HG03045 (cell line): Measurements from ENCODE around the gene HSPBAP1.
"Not testable (repeated sequence)": the region's sequence is repeated elsewhere in the genome, so short reads cannot be mapped to it uniquely, and the experiment has no call there.

ENCODE experiments used
- ATAC-seq: cut with Tn5 transposase; IDR thresholded peaks from one replicate; pipeline ENCODE4 v1.9.1; 2021; ENCODE audit warnings: mild to moderate bottlenecking, moderate library complexity; ENCODE audit not compliant: unreplicated experiment

Gene HSPBAP1

GRCh38 chr3:122785231-122785630, 8.4 kb downstream of the HSPBAP1 start:
- ATAC-seq = no peak

- no peak for ATAC-seq
These were observed 9.2 kb downstream of the HSPBAP1 start for GRCh38 chr3:122784436-122784835.

GRCh38 chr3:122782804-122783203, 10.8 kb downstream of the HSPBAP1 start:
- ATAC-seq = no peak

GRCh38 chr3:122777563-122777962, 16.1 kb downstream of the HSPBAP1 start:
- no peak for ATAC-seq

DNA sequence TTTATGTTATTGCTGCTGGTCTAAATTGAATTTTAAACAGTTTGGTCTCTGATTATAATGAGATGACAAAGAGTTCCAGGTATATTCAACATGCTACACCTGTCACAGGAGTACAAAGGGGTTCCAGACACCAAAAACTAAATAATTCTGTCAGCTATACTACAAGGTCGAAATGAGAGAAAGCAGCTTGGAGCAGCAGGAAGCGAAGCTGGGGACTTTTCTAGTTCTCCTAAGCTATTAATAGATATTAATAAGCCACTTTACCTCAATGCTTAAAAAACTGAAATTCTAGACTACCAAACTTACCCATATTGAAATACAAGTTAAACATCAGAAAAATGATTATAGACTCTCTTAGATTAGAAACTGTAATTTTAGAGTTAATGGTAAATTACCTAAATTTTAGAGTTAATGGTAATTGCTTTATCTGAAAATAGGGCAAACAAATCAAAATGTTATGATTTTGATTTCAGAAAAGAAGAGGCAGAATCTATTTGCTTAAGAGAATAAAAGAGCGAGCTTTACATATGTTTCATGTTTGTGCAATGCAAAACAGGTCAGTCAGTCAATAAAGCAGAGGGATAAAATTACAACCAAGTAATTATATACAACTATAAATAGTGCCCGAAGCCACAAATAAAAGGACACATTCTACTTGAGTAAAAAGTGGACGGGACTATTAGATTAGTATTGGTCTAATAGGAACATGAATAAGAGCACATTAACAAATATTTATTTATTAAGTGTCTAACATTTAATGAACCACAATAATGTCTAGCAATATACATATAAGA, 16.8 kb downstream of the HSPBAP1 start:
- ATAC-seq = no peak

DNA sequence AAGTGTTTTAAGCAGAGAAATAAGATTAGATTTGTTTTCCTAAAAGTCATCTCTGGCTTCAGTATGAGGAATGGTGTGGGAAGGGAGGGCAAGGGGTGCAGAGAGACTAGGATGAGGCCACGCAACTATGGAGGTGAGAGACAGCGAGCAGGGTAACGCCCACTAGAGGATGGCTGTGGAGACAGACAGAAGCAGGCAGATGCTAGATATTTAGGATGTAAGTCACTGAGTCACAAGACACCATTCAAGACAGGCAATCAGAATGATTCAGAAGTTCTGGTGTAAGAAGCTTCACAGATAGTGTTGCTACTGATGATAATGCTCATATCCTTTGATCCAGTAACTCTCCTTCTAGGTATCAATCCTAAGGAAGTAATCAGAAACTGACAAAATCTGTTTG, 19.1 kb downstream of the HSPBAP1 start:
- ATAC-seq = no peak

- ATAC-seq = no peak
These were observed 19.6 kb downstream of the HSPBAP1 start for GRCh38 chr3:122773944-122774509.

DNA sequence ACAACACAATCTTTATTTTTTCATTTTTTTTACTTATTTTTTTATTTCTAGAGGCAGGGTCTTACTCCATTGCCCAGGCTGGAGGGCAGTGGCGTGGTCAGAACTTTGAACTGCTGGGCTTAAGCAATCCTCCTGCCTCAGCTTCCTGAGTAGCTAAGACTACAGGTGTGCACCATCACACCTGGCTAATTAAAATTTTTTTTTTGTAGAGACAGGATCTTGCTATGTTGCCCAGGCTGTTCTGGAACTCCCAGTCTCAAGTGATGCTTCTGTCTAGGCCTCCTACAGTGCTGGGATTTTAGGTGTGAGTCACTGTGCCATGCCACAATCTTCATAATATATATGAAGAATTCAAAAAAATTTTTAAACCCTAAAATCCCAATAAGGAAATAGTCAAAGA, 20.8 kb downstream of the HSPBAP1 start:
- ATAC-seq = no peak

- ATAC-seq = no peak
These were observed 23.0 kb downstream of the HSPBAP1 start for GRCh38 chr3:122770521-122771202.

GRCh38 chr3:122767540-122768372, 25.9 kb downstream of the HSPBAP1 start:
- no peak for ATAC-seq

- ATAC-seq = no peak
These were observed 27.2 kb downstream of the HSPBAP1 start for GRCh38 chr3:122766430-122766829.

- no peak for ATAC-seq
These were observed 33.0 kb downstream of the HSPBAP1 start for GRCh38 chr3:122760453-122761271.

DNA sequence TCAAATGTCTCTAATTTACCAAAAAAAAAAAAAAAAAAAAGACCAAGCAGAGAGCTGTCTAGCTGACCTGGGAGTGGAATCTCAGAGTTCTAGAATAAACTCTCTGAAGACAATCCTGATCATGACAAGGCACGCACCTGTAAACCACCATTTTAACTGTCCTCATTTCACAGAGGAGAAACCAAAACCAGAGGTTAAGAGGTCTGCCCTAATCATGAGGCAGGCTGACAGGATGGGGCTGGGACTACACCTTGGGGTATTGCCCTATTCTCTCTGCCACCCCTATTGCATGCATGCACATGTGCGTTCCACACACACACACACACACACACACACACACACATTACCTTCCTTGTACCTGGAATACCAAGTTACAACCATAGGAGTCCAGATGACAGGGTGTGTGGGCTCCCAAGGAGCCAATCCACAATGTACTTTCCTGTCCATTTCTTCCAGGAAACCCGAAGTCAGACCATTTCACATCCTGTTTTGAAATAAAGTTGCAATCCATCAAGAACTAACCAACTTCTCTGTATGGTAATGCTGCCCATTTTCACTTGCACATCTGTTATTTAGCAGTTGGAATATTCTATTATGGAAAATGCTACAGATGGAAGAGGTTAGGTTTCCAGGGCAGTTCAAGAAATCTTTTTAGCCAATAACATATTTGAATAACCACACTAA, 34.6 kb downstream of the HSPBAP1 start:
- ATAC-seq = no peak

GRCh38 chr3:122755491-122755890, 38.1 kb downstream of the HSPBAP1 start:
- ATAC-seq = no peak

GRCh38 chr3:122754929-122755328, 38.7 kb downstream of the HSPBAP1 start:
- ATAC-seq = no peak

DNA sequence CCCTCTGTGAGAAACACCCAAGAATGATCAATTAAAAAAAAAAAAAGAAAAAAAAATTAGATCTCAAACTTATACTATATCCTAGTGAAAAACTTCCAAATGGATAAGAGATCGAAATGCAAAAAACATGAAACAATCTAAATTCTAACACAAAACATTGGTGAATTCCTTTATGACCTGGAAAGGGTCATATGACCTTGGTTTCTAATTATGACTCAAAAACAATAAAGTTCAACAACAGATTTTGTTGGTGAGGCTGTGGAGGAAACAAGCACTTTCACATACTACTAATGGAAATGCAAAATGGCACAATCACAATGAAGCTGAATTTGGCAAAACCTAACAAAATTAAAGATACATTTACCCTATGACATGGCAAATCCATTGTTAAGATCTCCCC, 45.3 kb downstream of the HSPBAP1 start:
- ATAC-seq = no peak

- not testable (repeated sequence) for ATAC-seq
These were observed 46.3 kb downstream of the HSPBAP1 start for GRCh38 chr3:122747295-122747694.

- ATAC-seq = no peak
These were observed 48.1 kb downstream of the HSPBAP1 start for GRCh38 chr3:122745369-122746021.

- no peak for ATAC-seq
These were observed 50.0 kb downstream of the HSPBAP1 start for GRCh38 chr3:122743581-122744120.
